Sciatic nerve (tissue), 2 donors: ENCODE results near the gene PPP4C. TPM values are rescaled to one million over a fixed set of nuclear protein-coding genes. Genes with fewer than 3 reads are reported as not detected.

Experiments
- ATAC-seq: fragments of 200-7000 bp; cut with Tn5 transposase; one replicate; pipeline ENCODE4 v1.9.1; 2020; ENCODE audit warnings: mild to moderate bottlenecking, moderate library complexity
- DNase-seq: peaks from one replicate; pipeline ENCODE4 v3.0.0-alpha.2; 2020; ENCODE audit warnings: low spot score
- intact Hi-C: fragments of 100-400 bp; cut with DNase I; formaldehyde crosslinking; loops from one replicate; pipeline ENCODE4 v1.14.2; 2022
- total RNA-seq: library from RNA; stranded (reverse); fragmentation: NEBNext Ultra II Directional; extraction: Animal tissue kit (Norgen Biotek cat#: 25700); gene quantifications from one replicate; pipeline ENCODE4 v1.2.1, GENCODE V29; 2021
- donor health status: DM: no; HTN: no; CAD: no.
- donor health status: DM: no; HTN: no; CAD: no.

PPP4C gene
- total RNA-seq, 1 donor from 2014 or later = 41.2 TPM

- intact Hi-C loops = no loop called here
- ATAC-seq = peak; percentile 42
- no peak for DNase-seq
These were observed 22.3 kb upstream of the PPP4C start for GRCh38 chr16:30053376-30054015.

- DNase-seq (no peak), ATAC-seq (no peak)
- intact Hi-C loops = no loop called here
These were observed 21.3 kb upstream of the PPP4C start for GRCh38 chr16:30054451-30054850.

- ATAC-seq (no peak), DNase-seq (no peak)
- intact Hi-C loops = no loop called here
These were observed 20.7 kb upstream of the PPP4C start for GRCh38 chr16:30054959-30055553.

- ATAC-seq = no peak
- intact Hi-C loops = no loop called here
- no peak for DNase-seq
These were observed 15.4 kb upstream of the PPP4C start for GRCh38 chr16:30060346-30060745.

- no peak for ATAC-seq
- DNase-seq = no peak
- intact Hi-C loops = no loop called here
These were observed 14.8 kb upstream of the PPP4C start for GRCh38 chr16:30060836-30061554.

- ATAC-seq (no peak), DNase-seq (no peak)
- intact Hi-C loops = no loop called here
These were observed 12.4 kb upstream of the PPP4C start for GRCh38 chr16:30063278-30063892.

GRCh38 chr16:30063893-30064728 lies 11.7 kb upstream of the PPP4C start:
- DNase-seq (peak; percentile 87), ATAC-seq (peak; percentile 70)
- intact Hi-C loops = no loop called here

GRCh38 chr16:30064729-30065101 lies 11.1 kb upstream of the PPP4C start:
- no peak for DNase-seq
- intact Hi-C loops = no loop called here
- peak; percentile 6 for ATAC-seq

- DNase-seq (peak; percentile 99), ATAC-seq (peak; percentile 95)
- intact Hi-C loops = no loop called here
These were observed 10.5 kb upstream of the PPP4C start, which contains the start of gene ALDOA for GRCh38 chr16:30065102-30065942. Gene ALDOA, plus strand, starts transcription at chr16:30065760. Its CDS starts 1,138 bp downstream, at chr16:30066898.

GRCh38 chr16:30065943-30066760 lies 9.6 kb upstream of the PPP4C start:
- intact Hi-C loops = no loop called here
- peak; percentile 4 for ATAC-seq

GRCh38 chr16:30066761-30067583 lies 8.8 kb upstream of the PPP4C start:
- ATAC-seq (no peak), DNase-seq (no peak)
- intact Hi-C loops = no loop called here

More at GRCh38 chr16:30065943-30066760, 9.6 kb upstream of the PPP4C start:
- DNase-seq = no peak

GRCh38 chr16:30067584-30067916 lies 8.2 kb upstream of the PPP4C start:
- DNase-seq = no peak
- intact Hi-C loops = no loop called here
- ATAC-seq = no peak

GRCh38 chr16:30068333-30068732 lies 7.5 kb upstream of the PPP4C start:
- DNase-seq (no peak), ATAC-seq (no peak)
- intact Hi-C loops = no loop called here

GRCh38 chr16:30068750-30069610 lies 6.8 kb upstream of the PPP4C start:
- ATAC-seq = no peak
- DNase-seq = no peak
- intact Hi-C loops = no loop called here

GRCh38 chr16:30069611-30070462 lies 6.0 kb upstream of the PPP4C start:
- no peak for ATAC-seq
- intact Hi-C loops = no loop called here
- no peak for DNase-seq
